NCI-H82 treated with DMSO at 0.1 percent for 48 hours (cell line): ENCODE measurements around the gene RCCD1.

ENCODE experiments used
- DNase-seq: peaks from one replicate; lab custom pipeline; 2025; ENCODE audit not compliant: unreplicated experiment; lab: John Stamatoyannopoulos, UW

RCCD1 gene

DNA sequence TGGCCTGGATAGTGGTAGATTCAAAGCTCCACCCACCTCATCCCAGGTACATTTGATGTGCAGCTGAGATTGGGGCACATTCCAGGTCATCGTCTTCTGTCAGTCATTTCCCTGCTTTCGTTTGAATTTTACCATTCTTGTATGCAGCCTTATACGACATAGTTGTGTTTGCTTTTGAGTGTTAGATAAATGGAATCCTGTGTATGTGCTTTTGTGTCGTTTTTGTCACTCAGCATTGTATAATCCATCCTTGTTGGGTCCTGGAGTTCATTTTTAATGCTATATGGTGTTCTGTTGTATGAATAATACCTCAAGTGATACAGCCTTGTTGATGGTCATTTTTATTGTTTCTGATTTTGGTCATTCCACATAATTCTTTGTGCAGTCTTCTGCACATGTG is 7.3 kb downstream of the RCCD1 start:
- no peak for DNase-seq

DNA sequence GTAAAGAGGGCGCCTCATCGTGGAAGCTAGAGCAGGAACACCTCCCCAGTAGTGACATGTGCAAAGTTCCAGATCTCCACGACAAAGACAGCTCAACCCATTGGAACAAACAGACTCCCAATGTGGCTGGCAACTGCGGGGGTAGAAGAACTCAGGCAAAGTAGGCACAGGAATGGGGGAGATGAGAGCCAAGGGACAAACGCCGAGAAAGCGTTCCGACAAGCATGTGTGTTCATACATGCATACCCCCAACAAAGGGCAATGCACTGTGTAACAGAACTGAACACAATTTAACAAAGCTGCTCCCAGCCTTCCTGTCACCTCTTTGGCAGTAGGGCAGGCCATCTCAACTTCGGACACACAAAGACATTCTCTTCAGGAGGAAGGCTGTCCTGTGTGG is 11.6 kb downstream of the RCCD1 start:
- DNase-seq: no peak

DNA sequence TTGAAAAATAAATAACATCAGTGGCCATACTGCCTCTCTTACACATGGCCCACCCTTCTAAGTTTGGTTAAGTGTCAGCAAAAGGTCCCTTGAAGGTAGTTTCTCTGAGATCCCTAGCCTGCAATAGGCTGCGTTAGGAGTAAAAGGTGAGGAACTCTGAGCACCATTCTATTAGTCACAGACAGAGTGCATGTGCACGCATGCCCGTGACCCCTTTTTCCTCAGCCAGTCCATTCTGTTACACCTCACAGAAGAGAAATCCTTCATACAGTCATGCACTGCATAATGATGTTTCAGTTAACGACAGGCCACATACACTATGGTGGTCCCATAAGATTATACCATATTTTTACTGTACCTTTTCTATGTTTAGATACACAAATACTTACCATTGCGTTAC is 12.5 kb downstream of the RCCD1 start:
- DNase-seq: no peak

DNA sequence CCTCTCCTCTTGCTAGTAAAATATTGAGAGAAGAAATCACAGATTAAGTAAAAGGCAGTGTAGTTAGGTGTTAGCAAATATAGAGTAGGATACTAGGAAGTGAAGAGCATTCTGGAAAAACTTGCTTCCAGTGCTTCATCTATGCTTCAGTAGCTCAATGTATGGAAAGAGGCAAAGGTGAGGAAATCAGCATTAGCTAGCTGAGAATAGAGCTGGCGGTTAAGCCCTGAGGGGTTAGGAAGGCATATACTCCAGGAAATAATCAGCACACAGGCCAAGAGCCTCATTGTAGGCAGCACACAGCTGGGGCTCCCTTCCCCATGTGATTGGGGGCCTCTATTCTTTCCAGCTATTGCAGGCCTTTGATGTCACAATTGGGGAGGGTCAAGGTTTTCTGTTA is 13.8 kb downstream of the RCCD1 start:
- no peak for DNase-seq

DNA sequence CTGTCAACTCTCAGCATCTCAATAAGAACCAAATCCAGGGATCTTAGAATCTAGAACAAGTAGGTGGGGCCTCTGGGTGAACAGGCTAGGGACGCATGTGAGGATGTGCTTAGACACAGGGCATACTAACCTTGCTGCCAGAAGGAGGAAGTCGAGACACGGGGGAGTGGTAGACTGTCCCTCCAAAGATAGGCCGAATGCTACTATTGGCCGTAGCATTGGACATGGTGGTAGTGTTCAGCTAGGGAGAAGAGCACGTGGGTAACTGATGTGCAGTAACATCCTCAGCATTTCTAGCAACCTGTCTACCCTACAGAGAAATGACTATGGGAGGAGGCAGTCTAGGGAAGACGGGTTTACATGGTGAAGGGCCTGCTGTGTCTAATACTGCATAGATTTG is 15.6 kb downstream of the RCCD1 start:
- no peak for DNase-seq

DNA sequence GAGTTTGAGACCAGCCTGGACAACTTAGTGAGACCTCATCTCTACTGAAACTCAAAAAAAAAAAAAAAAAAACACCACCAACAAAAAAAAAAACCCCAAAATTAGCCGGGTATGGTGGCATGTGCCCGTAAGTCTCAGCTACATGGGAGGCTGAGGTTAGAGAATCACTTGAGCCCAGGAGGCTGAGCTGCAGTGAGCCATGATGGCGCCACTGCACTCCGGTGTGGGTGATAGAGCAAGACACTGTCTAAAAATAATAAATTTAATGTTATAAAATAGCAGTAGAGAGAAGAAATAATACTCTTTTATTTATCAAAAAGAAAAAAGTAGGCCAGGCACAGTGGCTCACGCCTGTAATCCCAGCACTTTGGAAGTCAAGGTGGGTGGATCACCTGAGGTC is 17.4 kb downstream of the RCCD1 start:
- DNase-seq: no peak

DNA sequence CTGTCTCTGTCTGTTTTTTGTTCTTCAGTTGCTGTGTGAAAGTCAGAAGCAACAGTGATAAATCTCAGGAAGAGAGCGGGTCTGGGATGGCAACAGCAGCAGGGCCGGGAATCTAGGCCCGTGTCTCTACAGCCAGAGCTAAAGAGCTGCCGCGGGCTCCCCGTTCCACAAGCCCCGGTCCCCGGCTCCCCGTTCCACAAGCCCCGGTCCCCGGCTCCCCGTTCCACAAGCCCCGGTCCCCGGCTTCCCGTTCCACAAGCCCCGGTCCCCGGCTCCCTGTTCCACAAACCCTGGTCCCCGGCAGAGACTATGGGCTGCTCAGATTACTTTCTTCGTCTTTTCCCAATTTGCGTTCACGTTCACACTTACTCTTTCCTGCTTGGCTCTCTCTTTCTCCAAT is 19.5 kb downstream of the RCCD1 start:
- no peak for DNase-seq

DNA sequence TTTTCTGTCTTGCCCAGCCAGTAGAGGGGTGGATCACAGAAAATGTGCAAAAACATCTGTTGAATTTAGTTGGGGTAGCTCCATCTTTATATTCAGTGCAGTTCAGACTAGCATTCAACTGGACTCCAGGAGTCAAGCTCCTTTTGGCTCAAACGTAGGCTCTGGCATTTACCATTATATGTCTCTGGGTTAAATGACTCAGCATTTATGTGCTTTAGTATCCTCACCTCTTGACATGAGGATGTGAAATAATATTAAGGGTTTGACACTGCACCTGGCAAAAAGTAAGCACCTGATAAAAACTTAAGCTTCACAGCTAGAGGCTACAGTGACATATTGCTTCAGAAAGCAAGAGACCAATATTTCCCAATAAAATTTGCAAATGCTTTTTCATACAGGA is 24.9 kb downstream of the RCCD1 start:
- DNase-seq: no peak

DNA sequence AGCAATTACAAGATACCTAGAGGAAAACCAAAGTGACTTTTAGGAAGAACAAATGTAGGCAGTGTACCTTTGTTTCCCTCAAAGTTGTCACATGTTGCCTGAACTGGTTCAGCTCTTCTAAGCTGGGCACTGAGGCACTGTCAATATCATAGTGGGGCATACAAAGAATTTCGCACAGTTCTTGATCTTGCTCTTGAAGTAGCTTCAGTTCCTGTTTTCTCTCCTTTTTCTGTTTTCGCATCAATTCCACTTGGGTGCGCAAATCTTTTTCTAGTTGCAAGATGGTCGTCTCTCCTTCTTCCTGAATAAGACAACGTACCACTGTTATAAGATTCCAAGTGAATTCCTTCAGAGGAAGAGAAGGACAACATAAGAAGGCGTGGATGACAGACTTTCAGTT is 27.0 kb downstream of the RCCD1 start:
- no peak for DNase-seq

DNA sequence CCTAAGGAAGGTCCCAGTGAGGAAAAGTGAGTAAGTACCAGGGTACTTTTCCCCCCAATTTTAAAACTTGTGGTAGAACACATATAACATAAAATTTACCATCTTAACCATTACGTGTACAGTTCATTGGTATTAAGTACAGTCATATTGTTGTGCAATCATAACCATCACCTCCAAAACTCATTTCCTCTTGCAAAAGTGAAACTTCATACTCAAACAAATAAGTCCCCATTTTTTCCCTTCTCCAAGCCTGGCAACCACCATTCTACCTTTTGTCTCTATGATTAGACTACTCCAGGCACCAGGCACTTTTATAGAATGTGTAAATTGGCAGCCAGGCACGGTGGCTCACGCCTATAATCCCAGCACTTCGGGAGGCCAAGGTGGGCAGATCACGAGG is 27.5 kb downstream of the RCCD1 start:
- no peak for DNase-seq

DNA sequence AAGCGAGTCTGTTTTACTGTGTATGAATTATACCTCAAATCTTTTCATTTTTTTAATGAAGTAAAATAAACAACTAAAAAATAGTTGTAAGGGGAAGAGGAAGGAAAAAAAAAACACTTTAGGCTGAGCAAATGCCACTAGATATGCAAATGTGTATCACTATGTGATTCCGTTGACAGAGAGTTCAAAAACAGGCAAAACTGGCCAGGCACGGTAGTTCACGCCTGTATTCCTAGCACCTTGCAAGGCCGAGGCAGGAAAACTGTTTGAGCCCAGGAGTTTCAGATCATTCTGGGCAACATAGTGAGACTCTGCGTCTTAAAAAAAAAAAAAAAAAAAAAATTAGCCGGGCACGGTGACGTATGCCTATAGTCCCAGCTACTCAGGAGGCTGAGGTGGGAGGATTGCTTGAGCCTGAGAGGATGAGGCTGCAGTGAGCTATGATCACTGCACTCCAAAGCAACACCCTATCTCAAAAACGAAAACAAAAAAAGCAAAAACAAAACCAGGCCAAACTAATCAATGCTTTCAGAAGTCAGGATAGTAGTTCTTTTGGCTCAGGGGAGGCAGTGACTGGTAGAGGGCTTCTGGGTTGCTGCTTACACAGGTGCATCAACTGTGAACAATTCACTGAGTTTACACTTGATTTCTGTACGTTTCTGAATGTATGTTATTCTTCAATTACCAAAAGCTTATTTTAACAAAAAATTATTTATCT is 32.3 kb downstream of the RCCD1 start:
- DNase-seq: no peak

DNA sequence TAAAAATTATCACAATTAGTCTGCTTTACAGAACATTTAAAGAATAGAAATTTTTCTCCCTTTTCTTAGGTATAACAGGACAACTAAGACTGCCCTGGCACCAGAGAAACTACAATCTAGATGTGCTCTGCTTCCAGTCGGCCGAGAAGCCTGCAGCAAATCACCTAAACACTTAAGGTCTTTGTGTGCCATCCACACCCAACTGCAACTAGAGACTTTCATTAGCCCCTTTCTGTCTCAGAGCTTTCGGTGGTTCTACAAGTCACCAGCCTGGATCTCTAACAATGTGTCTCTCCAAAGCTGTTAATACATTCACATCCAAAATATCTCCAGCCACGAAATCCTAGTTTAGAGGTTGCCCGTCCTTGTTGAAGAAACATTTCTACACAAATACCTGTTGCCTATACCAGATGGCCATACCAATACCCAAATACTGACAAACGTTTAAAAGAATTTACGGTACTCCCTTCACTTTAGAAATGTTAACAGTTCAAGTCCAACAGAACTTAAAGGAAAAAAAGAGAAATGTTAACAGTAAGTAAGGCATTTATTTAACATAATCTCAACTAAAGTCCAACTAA is 33.0 kb downstream of the RCCD1 start:
- no peak for DNase-seq

DNA sequence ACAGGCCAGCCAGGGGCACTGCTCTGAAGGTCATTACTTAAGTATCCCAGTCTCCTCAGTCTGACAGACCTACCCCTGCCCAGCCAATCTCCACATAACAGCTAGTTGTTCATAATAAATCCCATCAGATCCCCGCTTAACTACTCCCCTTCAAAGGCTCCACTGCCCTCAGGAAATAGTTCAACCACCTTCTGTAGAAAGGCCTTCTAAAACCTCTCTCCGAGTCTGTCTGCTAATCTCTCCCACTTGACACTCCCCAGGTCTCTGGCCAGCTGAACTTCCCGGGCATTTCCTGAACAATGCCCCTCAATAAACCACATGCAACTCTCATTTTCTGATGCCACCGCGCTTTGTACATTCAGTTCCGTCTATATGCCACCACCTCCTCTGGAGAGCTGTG is 33.6 kb downstream of the RCCD1 start:
- peak; percentile 25 for DNase-seq

DNA sequence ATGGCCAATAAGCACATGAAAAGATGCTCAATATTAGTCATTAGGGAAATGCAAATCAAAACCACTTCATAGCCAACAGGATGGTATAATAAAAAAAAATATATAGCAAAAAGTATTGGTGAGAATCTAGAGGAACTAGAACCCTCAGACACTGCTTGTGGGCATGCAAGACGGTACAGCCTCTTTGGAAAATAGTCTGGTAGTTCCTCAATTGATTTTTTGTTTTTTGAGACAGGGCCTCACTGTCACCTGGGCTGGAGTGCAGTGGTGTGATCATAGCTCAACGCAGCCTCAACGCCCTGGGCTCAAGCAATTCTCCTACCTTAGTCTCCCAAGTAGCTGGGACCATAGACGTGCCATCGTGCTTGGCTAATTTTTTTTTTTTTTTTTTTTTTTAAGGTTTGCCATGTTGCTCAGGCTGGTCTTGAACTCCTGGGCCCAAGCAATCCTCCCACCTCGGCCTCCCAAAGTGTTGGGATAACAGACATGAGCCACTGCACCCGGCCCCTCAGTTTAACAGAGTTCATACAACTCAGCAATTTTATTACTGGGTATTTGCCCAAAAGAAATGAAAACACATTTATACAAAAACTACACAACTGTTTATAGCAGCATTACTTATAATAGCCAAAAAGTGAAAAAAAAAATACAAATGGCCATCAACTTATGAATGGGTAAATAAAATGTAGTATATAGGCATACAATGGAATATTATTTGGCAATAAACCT is 34.5 kb downstream of the RCCD1 start:
- DNase-seq: no peak

DNA sequence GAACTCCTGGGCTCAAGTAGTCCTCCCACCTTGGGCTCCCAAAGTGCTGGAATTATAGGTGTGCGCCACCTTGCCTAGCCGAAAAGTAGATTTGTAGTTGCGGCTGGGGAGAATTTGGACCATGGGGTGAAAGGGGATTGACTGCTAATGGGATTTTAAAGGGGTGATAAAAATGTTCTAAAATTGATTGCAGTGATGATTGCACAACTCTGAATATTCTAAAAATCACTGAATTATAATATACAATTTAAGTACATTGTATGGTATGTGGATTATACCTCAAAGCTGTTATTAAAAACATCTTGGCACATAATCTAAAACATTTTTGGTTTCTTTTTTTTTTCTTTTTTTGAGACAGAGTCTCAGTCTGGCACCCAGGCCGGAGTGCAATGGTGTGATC is 35.8 kb downstream of the RCCD1 start:
- DNase-seq: no peak

DNA sequence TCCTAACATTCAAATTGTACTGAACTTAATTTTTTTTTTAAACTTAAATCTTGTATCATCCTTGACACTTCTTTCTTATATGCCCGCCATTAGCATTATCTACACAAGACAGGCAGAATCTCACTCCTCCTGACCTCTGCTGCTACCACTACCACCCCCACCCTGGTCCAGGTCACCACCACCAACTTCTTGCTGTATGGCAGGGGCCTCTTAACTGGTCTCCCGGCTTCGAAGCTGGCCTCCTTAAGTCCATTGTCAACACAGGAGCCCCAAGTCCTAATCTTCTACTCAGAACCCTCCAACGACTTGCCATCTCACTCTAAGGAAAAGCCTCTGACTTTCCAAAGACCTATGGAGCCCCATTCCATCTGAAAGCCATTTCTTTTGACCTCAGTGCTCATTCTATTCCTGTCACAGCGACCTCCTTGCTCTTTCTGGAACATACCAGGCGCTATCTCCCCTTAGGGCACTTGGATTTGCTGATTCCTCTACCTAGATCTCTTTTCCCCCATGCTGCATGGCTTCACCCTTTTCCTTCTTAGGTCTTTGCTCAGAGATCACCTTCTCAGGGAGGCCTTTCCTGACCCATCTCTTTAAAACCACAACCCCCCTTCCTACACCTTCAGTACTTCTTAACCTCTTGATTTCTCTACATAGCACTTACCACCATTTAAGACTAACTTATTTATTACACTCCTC is 37.1 kb downstream of the RCCD1 start:
- no peak for DNase-seq

DNA sequence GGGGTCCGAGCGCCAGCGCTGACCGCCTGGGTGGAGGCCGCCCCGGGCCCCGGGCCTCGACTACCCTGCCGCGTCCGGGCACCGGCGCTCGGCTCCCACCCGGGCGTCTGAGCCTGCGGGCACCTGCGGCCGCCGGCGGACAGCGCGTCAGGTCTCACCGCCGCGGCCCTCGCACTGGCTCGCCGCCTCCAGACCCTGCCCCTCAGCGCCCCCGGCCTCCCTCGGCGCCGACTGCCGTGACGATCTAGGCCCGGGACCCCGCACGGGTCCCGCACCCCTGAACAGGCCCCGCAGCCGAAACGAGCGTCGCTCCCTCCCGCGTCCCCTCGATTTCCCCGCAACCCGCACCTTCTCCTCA is 39.4 kb downstream of the RCCD1 start:
- DNase-seq: no peak

DNA sequence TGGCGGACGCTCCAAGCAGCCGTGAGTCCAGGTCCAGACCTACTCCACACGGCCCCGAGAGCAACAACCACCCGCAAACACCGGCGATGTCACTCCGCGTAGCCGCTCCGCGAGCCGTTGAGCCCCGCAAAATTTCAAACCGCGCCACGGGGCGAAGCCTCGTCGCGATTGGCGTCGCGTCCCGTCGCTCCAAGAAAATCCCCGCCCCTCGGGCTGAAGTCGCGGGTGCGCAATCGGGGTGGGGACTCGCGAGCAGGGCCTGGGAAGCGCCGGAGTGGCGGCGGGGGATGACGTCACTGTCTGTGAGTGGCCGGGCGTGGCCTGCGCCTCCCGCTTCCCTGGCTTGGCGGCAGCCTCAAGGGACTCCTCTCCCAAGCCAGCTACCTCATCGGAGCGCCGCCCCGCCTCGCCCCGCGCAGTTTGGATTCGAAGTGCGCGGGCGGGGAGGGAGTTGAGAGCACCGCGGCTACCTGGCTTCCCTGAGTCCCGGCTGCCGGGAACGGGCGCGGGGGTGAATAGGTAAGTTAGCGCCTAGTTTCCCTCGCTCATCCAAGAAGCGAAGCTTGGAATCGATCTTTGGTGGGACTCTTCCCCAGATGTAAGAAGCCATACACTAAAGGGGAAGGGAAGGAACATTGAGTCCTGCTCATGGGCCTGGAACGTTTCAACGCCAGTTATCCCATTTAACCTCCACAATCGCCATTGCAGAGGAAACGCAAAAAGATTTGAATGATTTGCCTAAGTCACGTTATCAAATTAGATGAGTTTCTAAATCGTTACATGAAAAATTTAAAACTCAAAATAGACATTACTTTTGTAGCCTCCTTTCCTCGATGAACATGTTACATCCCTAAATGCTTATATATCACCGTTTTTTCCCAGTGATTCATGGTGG is 40.0 kb downstream of the RCCD1 start, which contains the start of gene PRC1:
Gene PRC1 (minus strand): TSS at position 119 of the 895 bp plus-strand sequence. CDS start 118 bp downstream, at position 1.
- peak; percentile 81 for DNase-seq

DNA sequence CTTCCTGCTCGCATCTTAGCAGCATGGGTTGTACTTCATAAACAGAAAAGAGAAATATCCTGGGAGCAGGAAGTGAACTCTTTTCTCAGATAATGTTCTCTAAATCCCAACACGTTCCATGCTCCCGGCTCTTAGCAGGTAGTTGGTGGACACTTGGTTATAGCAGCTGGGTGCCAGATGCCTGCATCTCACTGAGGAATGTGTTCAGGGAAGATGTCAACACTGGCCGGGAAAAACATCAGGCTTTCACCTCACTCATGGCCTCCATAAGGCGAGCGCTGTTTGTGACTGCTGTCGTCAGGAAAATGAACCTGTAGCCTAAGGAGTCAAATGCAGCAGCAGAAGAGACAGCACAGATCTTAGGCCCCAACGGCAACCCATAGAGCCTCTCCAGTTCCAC is 44.1 kb downstream of the RCCD1 start:
- no peak for DNase-seq

DNA sequence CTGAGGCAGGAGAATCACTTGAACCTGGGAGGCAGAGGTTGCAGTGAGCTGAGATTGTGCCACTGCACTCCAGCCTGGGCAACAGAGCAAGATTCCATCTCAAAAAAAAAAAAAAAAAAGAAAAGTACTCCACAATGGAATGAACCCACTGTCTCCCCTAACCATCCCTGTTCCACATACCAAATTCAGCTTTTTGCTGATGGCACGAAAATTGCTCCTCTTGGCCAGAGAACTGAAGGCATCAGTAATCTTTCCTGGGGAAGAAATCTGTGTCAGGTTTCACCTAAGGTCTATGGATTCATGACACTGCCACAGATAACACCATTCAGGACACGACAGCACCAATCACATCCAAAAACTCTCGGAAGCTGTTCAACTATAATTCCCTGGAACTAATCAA is 46.5 kb downstream of the RCCD1 start:
- no peak for DNase-seq

DNA sequence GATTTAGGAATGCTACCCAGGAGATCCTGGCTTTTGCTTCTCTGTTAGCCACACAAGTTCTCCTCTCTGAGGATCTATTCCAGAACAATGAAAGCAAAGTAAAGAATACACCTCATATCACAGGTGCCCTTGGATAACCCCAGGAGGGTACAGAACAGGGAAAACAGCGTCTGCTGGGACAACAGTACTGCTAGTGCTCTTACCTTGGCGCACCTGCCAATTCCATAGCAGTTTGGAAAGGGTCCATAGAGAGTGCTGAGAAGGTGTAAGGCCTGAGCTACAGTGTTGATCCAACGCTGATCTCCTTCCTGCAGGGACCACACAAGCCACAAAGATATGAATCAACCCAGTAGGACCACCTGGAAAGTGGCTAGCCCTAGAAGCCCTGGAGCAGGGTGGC is 52.6 kb downstream of the RCCD1 start:
- DNase-seq: no peak
